Central memory CD8-positive, alpha-beta T cell (primary cell): ENCODE measurements around the gene SENP5.

Experiments used
- ATAC-seq: fragments of 150-1000 bp; cut with Tn5 transposase; replicated peaks from 2 replicates; pipeline ENCODE4 v1.10.0; 2022; ENCODE audit warnings: mild to moderate bottlenecking, moderate FRiP score, moderate number of reproducible peaks; ENCODE audit not compliant: poor library complexity, severe bottlenecking; ENCODE audit errors: extremely low read depth
- DNase-seq, 2 donors: peaks; one replicate each; pipeline ENCODE4 v3.0.0; 2021; ENCODE audit warnings: low spot score in 2 of 2
- H3K27ac Mint-ChIP-seq: one replicate; pipeline ENCODE4 v1.8.0; 2022; ENCODE audit warnings: low read depth, mild to moderate bottlenecking, moderate library complexity, mixed read lengths
- H3K27me3 Mint-ChIP-seq: one replicate; pipeline ENCODE4 v1.8.0; 2022; ENCODE audit warnings: mixed read lengths
- H3K36me3 Mint-ChIP-seq: one replicate; pipeline ENCODE4 v1.8.0; 2022; ENCODE audit warnings: mild to moderate bottlenecking, moderate library complexity, mixed read lengths; ENCODE audit not compliant: insufficient read depth
- H3K4me1 Mint-ChIP-seq: one replicate; pipeline ENCODE4 v1.8.0; 2022; ENCODE audit warnings: mixed read lengths
- H3K4me3 Mint-ChIP-seq: one replicate; pipeline ENCODE4 v1.8.0; 2022; ENCODE audit warnings: mild to moderate bottlenecking, moderate library complexity, mixed read lengths
- H3K9me3 Mint-ChIP-seq: one replicate; pipeline ENCODE4 v1.8.0; 2022; ENCODE audit warnings: mixed read lengths

SENP5 gene

DNA sequence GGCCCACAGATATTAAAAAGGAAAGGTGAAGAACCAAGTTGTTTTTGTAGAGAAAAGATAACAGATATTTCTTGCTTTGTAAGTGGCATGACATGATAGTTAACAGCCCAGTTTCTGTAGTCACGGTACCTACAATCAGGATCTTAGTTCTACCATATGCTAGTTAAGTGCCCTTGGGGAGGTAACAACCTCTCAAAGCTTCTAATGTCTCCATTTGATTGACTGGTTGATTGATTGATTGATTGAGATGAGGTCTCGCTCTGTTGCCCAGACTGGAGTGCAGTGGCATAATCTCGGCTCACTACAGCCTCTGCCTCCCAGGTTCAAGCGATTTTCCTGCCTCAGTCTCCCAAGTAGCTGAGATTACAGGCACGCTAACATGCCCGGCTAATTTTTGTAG is 28.5 kb downstream of the SENP5 start:
- H3K27ac Mint-ChIP-seq: no peak overlapping the region
- H3K36me3 Mint-ChIP-seq: peaks cover 30% of the 10 kb centered on the region
- no peak for DNase-seq

DNA sequence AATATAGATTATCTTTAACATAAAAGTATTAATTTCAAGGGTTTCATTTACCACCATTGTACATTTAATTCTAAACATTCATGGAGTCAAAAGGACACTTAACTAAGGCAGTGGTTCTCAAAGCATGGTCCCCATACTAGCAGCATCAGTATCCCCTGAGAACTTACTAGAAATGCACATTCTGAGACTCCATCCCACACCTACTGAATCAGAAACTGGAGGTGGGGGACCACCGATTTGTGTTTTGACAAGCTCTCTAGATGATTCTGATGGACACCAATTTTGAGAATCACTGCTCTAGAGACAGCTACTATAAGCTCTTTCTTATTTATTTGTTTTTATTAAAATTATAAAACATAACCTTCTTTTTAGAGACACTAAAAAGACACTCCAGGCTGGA is 34.0 kb downstream of the SENP5 start:
- ATAC-seq: no peak
- H3K4me1 Mint-ChIP-seq: no peaks in the 10 kb centered on the region
- peaks cover 50% of the 10 kb centered on the region for H3K36me3 Mint-ChIP-seq
- H3K27me3 Mint-ChIP-seq: no peaks in the 10 kb centered on the region
- DNase-seq: no peak
- H3K4me3 Mint-ChIP-seq: no peak overlapping the region
- no peak overlapping the region for H3K27ac Mint-ChIP-seq
- no peaks in the 10 kb centered on the region for H3K9me3 Mint-ChIP-seq

More for the DNA sequence above, 28.5 kb downstream of the SENP5 start:
- ATAC-seq: no peak
- Mint-ChIP-seq H3K4me3 (no peak overlapping the region), H3K4me1 (peaks cover 2% of the 10 kb centered on the region), H3K9me3 (no peaks in the 10 kb centered on the region), H3K27me3 (no peaks in the 10 kb centered on the region)

DNA sequence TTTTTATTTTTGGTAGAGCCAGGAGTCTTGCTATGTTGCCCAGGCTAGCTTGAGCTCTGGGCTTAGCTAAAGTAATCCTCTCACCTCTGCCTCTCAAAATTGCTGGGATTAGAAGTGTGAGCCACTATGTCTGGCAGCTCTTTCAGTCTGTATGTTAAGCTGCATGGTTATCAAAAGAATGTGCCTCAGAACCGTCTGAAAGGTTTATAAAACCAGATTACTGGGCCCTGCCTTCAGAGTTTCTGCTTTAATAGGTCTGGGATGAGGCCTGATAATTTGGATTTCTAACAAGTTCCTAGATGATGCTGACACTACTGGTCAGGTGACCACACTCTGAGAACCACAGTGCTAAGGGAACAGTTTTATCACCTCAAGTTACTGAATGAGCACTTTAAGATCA is 34.6 kb downstream of the SENP5 start:
- no peak overlapping the region for H3K27ac Mint-ChIP-seq
- H3K36me3 Mint-ChIP-seq: peaks cover 50% of the 10 kb centered on the region
- DNase-seq (no peak), ATAC-seq (no peak)
- H3K4me3 Mint-ChIP-seq: no peak overlapping the region
- no peaks in the 10 kb centered on the region for H3K4me1 Mint-ChIP-seq
- no peaks in the 10 kb centered on the region for H3K27me3 Mint-ChIP-seq
- no peaks in the 10 kb centered on the region for H3K9me3 Mint-ChIP-seq

DNA sequence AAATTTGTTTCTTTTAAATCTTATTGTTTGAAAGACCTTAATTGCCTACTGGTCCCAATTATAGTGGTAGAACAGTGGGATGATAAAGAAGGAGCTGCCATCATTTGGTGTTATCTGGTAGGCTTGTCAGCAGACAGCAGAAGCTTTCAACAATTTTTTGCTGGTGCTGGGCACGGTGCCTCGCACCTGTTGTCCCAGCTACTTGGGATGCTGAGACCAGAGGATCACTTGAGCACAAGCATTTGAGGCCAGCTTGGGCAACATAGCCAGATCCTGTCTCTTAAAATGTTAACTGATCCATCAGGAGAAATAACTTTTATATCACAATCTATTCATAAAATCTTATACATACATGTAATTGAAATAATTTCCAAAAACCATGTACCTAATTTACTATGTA is 36.0 kb downstream of the SENP5 start:
- ATAC-seq: no peak
- H3K27ac Mint-ChIP-seq: no peak overlapping the region
- no peak overlapping the region for H3K4me3 Mint-ChIP-seq
- H3K27me3 Mint-ChIP-seq: no peaks in the 10 kb centered on the region
- DNase-seq: no peak
- H3K4me1 Mint-ChIP-seq: no peaks in the 10 kb centered on the region
- peaks cover 52% of the 10 kb centered on the region for H3K36me3 Mint-ChIP-seq
- no peaks in the 10 kb centered on the region for H3K9me3 Mint-ChIP-seq

DNA sequence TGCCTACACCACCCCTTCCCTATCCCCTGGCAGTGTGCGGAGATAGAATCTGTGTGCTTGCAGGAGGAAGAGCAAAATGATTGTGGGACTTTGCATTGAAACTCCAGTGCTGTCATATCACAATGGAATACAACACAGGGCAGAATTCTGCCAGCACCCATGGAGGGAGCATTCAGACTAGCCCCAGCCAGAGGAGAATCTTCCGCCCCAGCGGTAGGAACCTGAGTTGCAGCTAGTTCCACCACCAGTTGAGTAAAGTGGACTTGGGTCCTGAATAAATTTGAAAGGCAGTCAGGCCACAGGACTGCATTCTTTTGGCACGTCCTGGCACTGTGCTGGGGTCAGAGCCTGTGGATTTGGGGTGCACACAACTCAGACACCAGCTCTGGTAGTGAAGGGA is 47.1 kb downstream of the SENP5 start:
- peaks cover 8% of the 10 kb centered on the region for H3K36me3 Mint-ChIP-seq
- no peak overlapping the region for H3K27ac Mint-ChIP-seq
- H3K4me3 Mint-ChIP-seq: no peak overlapping the region
- peaks cover 6% of the 10 kb centered on the region for H3K9me3 Mint-ChIP-seq
- ATAC-seq (no peak), DNase-seq (no peak)
- peaks cover 7% of the 10 kb centered on the region for H3K4me1 Mint-ChIP-seq
- no peaks in the 10 kb centered on the region for H3K27me3 Mint-ChIP-seq

DNA sequence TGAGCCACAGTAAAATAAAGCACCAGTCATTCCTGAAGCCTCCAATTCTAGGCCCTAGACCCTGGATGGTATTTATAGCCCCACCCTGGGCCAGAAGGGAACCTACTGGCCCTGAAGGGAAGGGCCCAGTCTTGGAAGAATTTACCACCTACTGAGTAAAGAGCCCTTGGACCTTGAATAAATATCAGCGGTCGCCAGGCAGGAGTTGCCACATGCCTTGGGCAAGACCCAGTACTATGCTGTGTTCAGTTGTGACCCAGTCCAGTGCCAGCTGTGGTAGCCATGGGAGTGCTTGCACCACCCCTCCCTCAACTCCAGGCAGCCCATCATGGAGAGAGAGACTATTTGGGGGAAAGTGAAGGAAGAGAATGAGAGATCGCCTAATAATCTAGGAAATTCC is 47.7 kb downstream of the SENP5 start:
- H3K4me1 Mint-ChIP-seq: peaks cover 7% of the 10 kb centered on the region
- H3K27me3 Mint-ChIP-seq: no peaks in the 10 kb centered on the region
- no peak for ATAC-seq
- no peak overlapping the region for H3K27ac Mint-ChIP-seq
- peaks cover 8% of the 10 kb centered on the region for H3K36me3 Mint-ChIP-seq
- H3K4me3 Mint-ChIP-seq: no peak overlapping the region
- peaks cover 6% of the 10 kb centered on the region for H3K9me3 Mint-ChIP-seq
- no peak for DNase-seq

DNA sequence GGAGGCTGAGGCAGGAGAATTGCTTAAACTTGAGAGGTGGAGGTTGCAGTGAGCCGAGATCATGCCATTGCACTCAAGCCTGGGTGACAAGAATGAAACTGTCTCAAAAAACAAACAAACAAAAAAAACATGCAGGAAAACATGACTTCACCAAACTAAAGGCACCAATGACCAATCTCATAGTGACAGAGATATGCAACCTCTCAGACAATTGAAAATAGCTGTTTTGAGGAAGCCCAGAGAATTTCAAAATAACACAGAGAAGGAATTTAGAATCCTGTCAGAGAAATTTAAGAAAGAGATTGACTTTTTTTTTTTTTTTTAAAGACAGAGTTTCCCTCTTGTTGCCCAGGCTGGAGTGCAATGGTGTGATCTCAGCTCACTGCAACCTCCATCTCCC is 48.5 kb downstream of the SENP5 start:
- Mint-ChIP-seq H3K9me3 (peaks cover 6% of the 10 kb centered on the region), H3K4me3 (no peak overlapping the region), H3K27me3 (no peaks in the 10 kb centered on the region), H3K4me1 (peaks cover 7% of the 10 kb centered on the region), H3K27ac (no peak overlapping the region), H3K36me3 (peaks cover 8% of the 10 kb centered on the region)
- ATAC-seq (no peak), DNase-seq (no peak)

DNA sequence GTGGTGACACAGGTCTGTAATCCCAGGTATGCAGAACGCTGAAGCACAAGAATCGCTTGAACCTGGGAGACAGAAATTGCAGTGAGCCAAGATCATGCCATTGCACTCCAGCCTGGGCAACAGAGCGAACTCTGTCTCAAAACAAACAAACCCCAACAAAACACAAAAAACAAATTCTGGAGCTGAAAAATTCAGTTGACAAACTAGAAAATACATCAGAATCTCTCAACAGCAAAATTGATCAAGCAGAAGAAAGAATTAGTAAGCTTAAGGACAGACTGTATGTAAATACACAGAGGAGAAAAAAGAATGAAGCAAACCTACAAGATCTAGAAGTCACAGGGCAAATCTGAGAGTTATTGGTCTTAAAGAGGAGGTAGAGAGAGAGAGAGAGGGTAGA is 49.3 kb downstream of the SENP5 start:
- ATAC-seq (no peak), DNase-seq (no peak)
- Mint-ChIP-seq H3K27ac (no peak overlapping the region), H3K27me3 (no peaks in the 10 kb centered on the region), H3K4me1 (peaks cover 7% of the 10 kb centered on the region), H3K36me3 (peaks cover 10% of the 10 kb centered on the region), H3K9me3 (peaks cover 6% of the 10 kb centered on the region), H3K4me3 (no peak overlapping the region)

DNA sequence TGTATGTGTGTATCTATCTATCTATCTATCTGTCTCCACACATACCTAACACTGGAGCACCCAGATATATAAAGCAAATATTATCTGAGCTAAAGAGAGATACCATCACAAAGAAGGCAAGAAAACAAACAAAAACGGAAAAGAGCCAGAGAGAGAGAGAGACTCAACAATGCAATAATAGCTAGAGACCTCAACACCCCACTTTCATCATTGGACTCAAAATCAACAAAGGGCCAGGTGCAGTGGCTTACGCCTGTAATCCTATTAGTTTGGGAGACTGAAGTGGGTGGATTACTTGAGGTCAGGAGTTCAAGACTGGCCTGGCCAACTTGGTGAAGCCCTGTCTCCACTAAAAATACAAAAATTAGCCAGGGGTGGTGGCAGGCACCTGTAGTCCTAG is 51.2 kb downstream of the SENP5 start:
- DNase-seq: no peak
- Mint-ChIP-seq H3K36me3 (peaks cover 14% of the 10 kb centered on the region), H3K4me3 (no peak overlapping the region), H3K27me3 (no peaks in the 10 kb centered on the region), H3K4me1 (peaks cover 7% of the 10 kb centered on the region), H3K27ac (no peak overlapping the region), H3K9me3 (peaks cover 6% of the 10 kb centered on the region)
- ATAC-seq: no peak

DNA sequence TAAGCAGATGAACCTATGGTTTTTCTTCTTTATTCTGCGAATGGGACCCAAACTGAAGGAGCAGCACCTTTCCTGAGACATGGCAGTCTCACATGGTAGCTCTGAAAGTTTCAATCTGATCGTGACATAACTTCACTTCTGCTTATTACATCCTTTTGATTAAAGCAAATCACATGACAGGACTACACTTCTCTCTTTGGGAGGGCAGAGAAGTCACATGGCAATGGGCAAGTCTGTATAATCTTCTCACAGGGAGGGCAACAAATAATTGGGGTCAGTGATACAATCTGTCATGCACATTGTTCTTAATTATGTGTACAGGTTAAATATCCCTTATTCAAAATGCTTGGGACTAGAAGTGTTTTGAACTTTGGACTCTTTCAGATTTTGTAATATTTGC is 53.0 kb downstream of the SENP5 start:
- Mint-ChIP-seq H3K4me1 (peaks cover 7% of the 10 kb centered on the region), H3K27me3 (no peaks in the 10 kb centered on the region), H3K9me3 (peaks cover 6% of the 10 kb centered on the region), H3K4me3 (no peak overlapping the region), H3K36me3 (peaks cover 11% of the 10 kb centered on the region), H3K27ac (peak overlapping the region; percentile 80)
- DNase-seq (no peak), ATAC-seq (no peak)

DNA sequence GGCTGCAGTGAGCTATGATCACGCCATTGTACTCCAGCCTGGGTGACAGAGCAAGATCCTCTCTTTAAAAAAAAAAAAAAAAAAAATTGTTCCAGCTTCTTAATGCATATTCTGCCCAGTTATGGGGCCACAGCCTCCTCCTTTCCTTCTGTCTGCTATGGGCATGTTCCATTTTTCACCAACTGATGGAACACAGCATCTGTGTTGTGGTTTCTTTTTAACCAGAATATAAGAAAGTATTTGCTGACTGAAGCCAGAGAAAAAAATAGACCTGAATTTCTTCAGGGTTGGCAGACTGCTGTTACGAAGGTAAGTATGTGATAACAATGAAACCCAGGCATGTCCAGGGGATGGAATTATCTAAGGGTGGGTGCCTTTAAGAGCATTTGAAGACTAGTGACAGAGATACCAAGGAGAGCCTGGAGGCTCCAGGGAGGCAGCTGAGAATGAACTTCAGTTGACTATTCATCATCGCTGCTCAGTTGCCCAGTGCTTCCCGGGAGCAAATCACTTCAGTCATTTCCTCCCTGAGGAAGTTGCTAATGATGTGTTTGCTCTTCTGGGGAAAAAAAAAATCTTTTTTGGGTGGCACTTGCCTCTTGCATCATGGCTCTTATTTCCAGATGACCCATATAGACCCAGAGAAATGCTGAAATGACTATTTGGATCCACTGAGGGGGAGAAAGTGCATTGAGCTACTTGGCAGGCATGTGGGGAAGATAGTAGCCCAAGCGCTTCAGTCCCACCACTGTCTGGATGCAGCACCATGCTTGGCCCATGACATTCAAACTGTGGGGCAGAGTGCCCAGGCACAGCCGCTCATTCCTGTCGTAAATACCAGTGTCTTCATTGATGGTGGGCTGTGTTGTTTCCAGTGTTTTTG is 60.1 kb downstream of the SENP5 start:
- ATAC-seq: no peak
- no peak for DNase-seq
- H3K27me3 Mint-ChIP-seq: no peaks in the 10 kb centered on the region
- no peak overlapping the region for H3K27ac Mint-ChIP-seq
- H3K36me3 Mint-ChIP-seq: peaks cover 33% of the 10 kb centered on the region
- no peaks in the 10 kb centered on the region for H3K4me1 Mint-ChIP-seq
- no peaks in the 10 kb centered on the region for H3K9me3 Mint-ChIP-seq
- H3K4me3 Mint-ChIP-seq: no peak overlapping the region

DNA sequence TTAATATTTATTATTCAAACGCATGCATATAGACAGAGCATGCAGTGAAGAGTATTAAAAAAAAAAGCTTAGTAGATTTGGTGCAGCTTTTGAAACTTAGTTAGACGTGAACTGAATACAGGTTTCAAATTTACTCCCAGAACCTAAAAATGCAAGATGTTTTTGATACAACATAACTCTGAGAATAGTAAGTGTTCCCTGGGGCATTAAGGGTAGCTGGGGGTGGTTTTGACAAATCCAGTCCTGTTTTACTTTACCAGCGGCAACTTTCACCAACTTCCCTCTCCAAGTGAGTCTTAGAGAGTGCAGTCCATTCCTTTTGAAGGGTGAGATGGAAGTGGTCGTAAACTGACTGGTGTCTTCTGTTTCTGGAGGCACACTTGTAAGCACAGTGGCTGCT is 63.4 kb downstream of the SENP5 start:
- ATAC-seq: no peak
- no peak for DNase-seq
- peaks cover 57% of the 10 kb centered on the region for H3K36me3 Mint-ChIP-seq
- H3K27me3 Mint-ChIP-seq: no peaks in the 10 kb centered on the region
- no peak overlapping the region for H3K27ac Mint-ChIP-seq
- no peak overlapping the region for H3K4me3 Mint-ChIP-seq
- no peaks in the 10 kb centered on the region for H3K4me1 Mint-ChIP-seq
- no peaks in the 10 kb centered on the region for H3K9me3 Mint-ChIP-seq

DNA sequence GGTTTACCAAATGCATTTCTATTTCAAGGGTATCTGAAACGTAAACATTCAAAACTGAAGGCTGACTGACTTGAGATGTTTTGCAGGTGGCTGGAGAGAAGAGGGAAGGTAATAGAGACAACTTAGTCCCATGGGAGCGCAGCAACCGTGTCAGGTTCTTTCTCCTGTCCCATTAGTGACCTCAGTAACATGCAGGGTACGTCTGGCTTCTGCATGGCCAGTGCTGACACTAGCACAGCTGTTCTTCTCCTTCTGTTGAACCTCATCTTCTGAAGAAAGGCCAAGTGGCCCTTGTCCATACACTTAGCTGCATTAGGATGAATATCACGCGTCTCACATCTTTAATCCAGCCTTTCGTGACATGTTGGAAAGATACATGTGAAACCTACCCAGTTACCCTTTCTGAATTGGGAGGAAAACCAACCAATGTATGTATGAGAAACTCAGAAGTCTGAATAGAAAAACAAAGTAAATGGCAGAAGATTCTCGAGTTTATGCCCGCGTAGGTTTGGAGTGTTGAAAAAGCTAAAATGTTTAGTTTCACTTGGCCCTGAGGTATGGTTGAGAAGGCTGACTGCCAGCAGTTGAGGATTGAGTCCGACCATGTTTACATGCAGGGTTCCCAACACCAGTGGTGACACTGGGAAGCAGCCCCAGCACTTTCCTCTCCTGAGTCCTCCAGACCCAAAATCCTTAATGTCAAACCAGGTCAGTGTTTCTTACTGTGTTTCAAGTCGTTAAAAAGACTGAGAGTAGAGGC is 64.3 kb downstream of the SENP5 start:
- Mint-ChIP-seq H3K27me3 (no peaks in the 10 kb centered on the region), H3K4me1 (no peaks in the 10 kb centered on the region), H3K36me3 (peaks cover 63% of the 10 kb centered on the region), H3K27ac (no peak overlapping the region), H3K4me3 (no peak overlapping the region), H3K9me3 (no peaks in the 10 kb centered on the region)
- ATAC-seq (no peak), DNase-seq (no peak)
